Measurements from ENCODE around the gene ST7L.
"Not testable (repeated sequence)": the region's sequence is repeated elsewhere in the genome, so short reads cannot be mapped to it uniquely, and the experiment has no call there.

Gene ST7L

GRCh38 chr1:112636056-112636455 is 17.1 kb upstream of the ST7L start:
- Histone ChIP-seq H3K27me3 (ENCODE audit: insufficient read depth, low read length) (no peaks in the 10 kb centered on the region), H3K36me3 (ENCODE audit: insufficient read depth, low read length) (peaks cover 3% of the 10 kb centered on the region; the same call in 1 of the 2 replicates), H3K9ac (ENCODE audit: low read depth, low read length) (no peak overlapping the region), H3K4me1 (ENCODE audit: insufficient read depth, low read length) (peaks cover 7% of the 10 kb centered on the region), H3K4me3 (ENCODE audit: low read length) (no peak overlapping the region), H3K9me3 (ENCODE audit: insufficient read depth, low read depth, low read length) (peaks cover 6% of the 10 kb centered on the region; the same call in 1 of the 2 replicates), H3K27ac (ENCODE audit: low read depth, low read length) (no peak overlapping the region)
- WGBS = 89% methylated on average over 1 of the region's 2 CpGs

DNA sequence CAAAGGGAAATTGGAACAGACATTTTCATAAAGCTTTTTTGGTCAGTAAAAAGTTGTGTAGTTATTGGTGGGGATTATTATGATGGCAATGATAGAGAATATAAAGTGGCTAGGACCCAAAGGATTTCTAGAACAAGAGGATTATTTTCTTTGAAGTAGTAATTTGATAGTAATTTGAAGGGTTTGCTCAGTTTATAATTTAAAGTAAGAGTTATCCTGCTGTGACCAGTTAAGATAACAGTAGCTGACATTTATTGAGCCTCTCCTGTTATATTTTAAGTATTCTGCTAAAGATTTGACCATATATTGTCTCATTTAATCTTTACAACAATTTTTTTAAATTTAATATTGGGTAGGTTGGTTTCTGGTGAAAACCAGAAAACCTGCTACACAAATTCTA is 15.4 kb upstream of the ST7L start:
- Histone ChIP-seq H3K4me1 (ENCODE audit: insufficient read depth, low read length) (peaks cover 7% of the 10 kb centered on the region), H3K27ac (ENCODE audit: low read depth, low read length) (no peak overlapping the region), H3K36me3 (ENCODE audit: insufficient read depth, low read length) (peaks cover 10% of the 10 kb centered on the region), H3K27me3 (ENCODE audit: insufficient read depth, low read length) (no peaks in the 10 kb centered on the region), H3K4me3 (ENCODE audit: low read length) (no peak overlapping the region), H3K9ac (ENCODE audit: low read depth, low read length) (no peak overlapping the region), H3K9me3 (ENCODE audit: insufficient read depth, low read depth, low read length) (peaks cover 5% of the 10 kb centered on the region; the same call in 1 of the 2 replicates)

DNA sequence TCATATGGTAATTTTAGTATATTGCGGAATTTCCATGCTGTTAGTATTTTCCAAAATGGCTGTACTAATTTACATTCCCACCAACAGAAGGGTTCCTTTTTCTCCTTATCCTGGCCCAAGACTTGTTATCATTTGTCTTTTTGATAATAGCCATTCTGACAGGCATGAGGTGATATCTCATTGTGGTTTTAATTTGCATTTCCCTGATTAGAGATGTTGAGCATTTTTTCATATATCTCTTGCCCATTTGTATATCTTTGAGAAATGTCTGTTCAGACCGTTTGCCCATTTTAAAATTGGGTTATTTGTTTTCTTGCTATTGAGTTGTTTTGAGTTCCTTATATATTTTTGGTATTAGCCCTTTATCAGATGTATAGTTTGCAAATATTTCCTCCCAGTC is 14.7 kb upstream of the ST7L start:
- no peak overlapping the region for H3K4me3 ChIP-seq (ENCODE audit: low read length)
- no peak overlapping the region for H3K9ac ChIP-seq (ENCODE audit: low read depth, low read length)
- peaks cover 12% of the 10 kb centered on the region for H3K36me3 ChIP-seq (ENCODE audit: insufficient read depth, low read length)
- 100% methylated on average over 2 of the region's 2 CpGs for WGBS
- no peaks in the 10 kb centered on the region for H3K27me3 ChIP-seq (ENCODE audit: insufficient read depth, low read length)
- no peaks in the 10 kb centered on the region for H3K9me3 ChIP-seq (ENCODE audit: insufficient read depth, low read depth, low read length)
- no peak overlapping the region for H3K27ac ChIP-seq (ENCODE audit: low read depth, low read length)
- peaks cover 7% of the 10 kb centered on the region for H3K4me1 ChIP-seq (ENCODE audit: insufficient read depth, low read length)

DNA sequence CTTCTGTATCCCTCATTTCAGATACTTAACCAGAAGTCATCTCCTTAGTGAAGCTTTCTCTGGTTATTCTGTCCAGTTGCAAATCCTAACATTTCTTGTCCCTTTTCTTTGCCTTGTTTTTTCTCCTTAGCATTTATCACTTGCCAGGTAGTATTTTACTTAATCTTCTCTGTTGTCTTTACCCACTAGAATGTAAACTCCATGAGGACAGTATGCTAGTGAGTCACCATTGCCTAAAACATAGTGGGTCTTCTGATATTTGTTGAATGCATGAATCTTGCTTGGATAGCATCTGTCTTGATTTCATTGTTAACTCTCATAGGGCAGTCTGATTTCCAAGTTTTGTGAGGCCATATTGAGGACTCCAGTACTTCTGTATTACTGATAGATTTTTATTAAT is 10.3 kb upstream of the ST7L start:
- Histone ChIP-seq H3K4me3 (ENCODE audit: low read length) (no peak overlapping the region), H3K27ac (ENCODE audit: low read depth, low read length) (no peak overlapping the region), H3K27me3 (ENCODE audit: insufficient read depth, low read length) (no peaks in the 10 kb centered on the region), H3K9ac (ENCODE audit: low read depth, low read length) (no peak overlapping the region), H3K36me3 (ENCODE audit: insufficient read depth, low read length) (peaks cover 21% of the 10 kb centered on the region), H3K4me1 (ENCODE audit: insufficient read depth, low read length) (no peaks in the 10 kb centered on the region), H3K9me3 (ENCODE audit: insufficient read depth, low read depth, low read length) (no peaks in the 10 kb centered on the region)

- H3K9ac ChIP-seq (ENCODE audit: low read depth, low read length) = no peak overlapping the region
- no peak overlapping the region for H3K27ac ChIP-seq (ENCODE audit: low read depth, low read length)
- no peak overlapping the region for H3K4me3 ChIP-seq (ENCODE audit: low read length)
- no peaks in the 10 kb centered on the region for H3K4me1 ChIP-seq (ENCODE audit: insufficient read depth, low read length)
- no peaks in the 10 kb centered on the region for H3K27me3 ChIP-seq (ENCODE audit: insufficient read depth, low read length)
- WGBS = 88% methylated on average over 2 of the region's 2 CpGs
- peaks cover 21% of the 10 kb centered on the region for H3K36me3 ChIP-seq (ENCODE audit: insufficient read depth, low read length)
- no peaks in the 10 kb centered on the region for H3K9me3 ChIP-seq (ENCODE audit: insufficient read depth, low read depth, low read length)
Observed at GRCh38 chr1:112628516-112628915, 9.6 kb upstream of the ST7L start.

- H3K4me3 ChIP-seq (ENCODE audit: low read length) = no peak overlapping the region
- H3K9ac ChIP-seq (ENCODE audit: low read depth, low read length) = no peak overlapping the region
- no peaks in the 10 kb centered on the region for H3K9me3 ChIP-seq (ENCODE audit: insufficient read depth, low read depth, low read length)
- no peaks in the 10 kb centered on the region for H3K4me1 ChIP-seq (ENCODE audit: insufficient read depth, low read length)
- H3K36me3 ChIP-seq (ENCODE audit: insufficient read depth, low read length) = peaks cover 21% of the 10 kb centered on the region
- H3K27ac ChIP-seq (ENCODE audit: low read depth, low read length) = no peak overlapping the region
- no peaks in the 10 kb centered on the region for H3K27me3 ChIP-seq (ENCODE audit: insufficient read depth, low read length)
Observed at GRCh38 chr1:112626887-112627286, 7.9 kb upstream of the ST7L start.

GRCh38 chr1:112626193-112626592 is 7.3 kb upstream of the ST7L start:
- 95% methylated on average over 5 of the region's 5 CpGs for WGBS
- H3K9ac ChIP-seq (ENCODE audit: low read depth, low read length) = no peak overlapping the region
- H3K27me3 ChIP-seq (ENCODE audit: insufficient read depth, low read length) = no peaks in the 10 kb centered on the region
- no peak overlapping the region for H3K27ac ChIP-seq (ENCODE audit: low read depth, low read length)
- H3K36me3 ChIP-seq (ENCODE audit: insufficient read depth, low read length) = peaks cover 21% of the 10 kb centered on the region
- no peak overlapping the region for H3K4me3 ChIP-seq (ENCODE audit: low read length)
- H3K4me1 ChIP-seq (ENCODE audit: insufficient read depth, low read length) = no peaks in the 10 kb centered on the region
- no peaks in the 10 kb centered on the region for H3K9me3 ChIP-seq (ENCODE audit: insufficient read depth, low read depth, low read length)

- peaks cover 18% of the 10 kb centered on the region for H3K36me3 ChIP-seq (ENCODE audit: insufficient read depth, low read length)
- H3K9me3 ChIP-seq (ENCODE audit: insufficient read depth, low read depth, low read length) = no peaks in the 10 kb centered on the region
- H3K27me3 ChIP-seq (ENCODE audit: insufficient read depth, low read length) = no peaks in the 10 kb centered on the region
- H3K27ac ChIP-seq (ENCODE audit: low read depth, low read length) = no peak overlapping the region
- H3K4me1 ChIP-seq (ENCODE audit: insufficient read depth, low read length) = peaks cover 4% of the 10 kb centered on the region; the same call in 1 of the 2 replicates
- WGBS = 92% methylated on average over 2 of the region's 2 CpGs
- H3K9ac ChIP-seq (ENCODE audit: low read depth, low read length) = no peak overlapping the region
- H3K4me3 ChIP-seq (ENCODE audit: low read length) = no peak overlapping the region
Observed at GRCh38 chr1:112625696-112626095, 6.8 kb upstream of the ST7L start.

GRCh38 chr1:112624493-112624892 is 5.6 kb upstream of the ST7L start:
- not testable (repeated sequence) for H3K27ac ChIP-seq (ENCODE audit: low read depth, low read length); H3K27me3 ChIP-seq (ENCODE audit: insufficient read depth, low read length); H3K4me3 ChIP-seq (ENCODE audit: low read length); H3K9ac ChIP-seq (ENCODE audit: low read depth, low read length); H3K9me3 ChIP-seq (ENCODE audit: insufficient read depth, low read depth, low read length); H3K4me1 ChIP-seq (ENCODE audit: insufficient read depth, low read length)
- H3K36me3 ChIP-seq (ENCODE audit: insufficient read depth, low read length) = peaks cover 14% of the 10 kb centered on the region
- 80% methylated on average over 2 of the region's 5 CpGs for WGBS

DNA sequence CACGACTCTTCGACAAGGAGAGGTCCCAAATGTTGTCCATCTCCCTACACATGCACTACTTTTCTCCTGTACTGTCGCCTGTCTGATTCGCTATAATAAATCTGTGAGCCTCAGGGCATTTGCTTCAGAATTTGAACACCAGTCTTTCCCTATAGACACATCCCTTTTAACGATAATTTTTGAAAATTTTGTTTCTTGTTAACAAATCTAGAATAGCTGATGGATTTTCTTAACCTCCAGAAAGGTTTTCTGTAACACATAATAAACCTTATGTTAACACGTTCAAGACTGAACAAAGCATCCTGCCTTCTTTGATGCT is 1.4 kb upstream of the ST7L start:
- Histone ChIP-seq H3K9me3 (ENCODE audit: insufficient read depth, low read depth, low read length) (no peaks in the 10 kb centered on the region), H3K9ac (ENCODE audit: low read depth, low read length) (peak overlapping the region; percentile 95), H3K4me1 (ENCODE audit: insufficient read depth, low read length) (peaks cover 11% of the 10 kb centered on the region; the same call in 1 of the 2 replicates), H3K4me3 (ENCODE audit: low read length) (peak overlapping the region; percentile 92), H3K36me3 (ENCODE audit: insufficient read depth, low read length) (peaks cover 14% of the 10 kb centered on the region), H3K27me3 (ENCODE audit: insufficient read depth, low read length) (no peaks in the 10 kb centered on the region), H3K27ac (ENCODE audit: low read depth, low read length) (no peak overlapping the region; the same call in 1 of the 2 replicates)
- 4% methylated on average over 5 of the region's 6 CpGs for WGBS

DNA sequence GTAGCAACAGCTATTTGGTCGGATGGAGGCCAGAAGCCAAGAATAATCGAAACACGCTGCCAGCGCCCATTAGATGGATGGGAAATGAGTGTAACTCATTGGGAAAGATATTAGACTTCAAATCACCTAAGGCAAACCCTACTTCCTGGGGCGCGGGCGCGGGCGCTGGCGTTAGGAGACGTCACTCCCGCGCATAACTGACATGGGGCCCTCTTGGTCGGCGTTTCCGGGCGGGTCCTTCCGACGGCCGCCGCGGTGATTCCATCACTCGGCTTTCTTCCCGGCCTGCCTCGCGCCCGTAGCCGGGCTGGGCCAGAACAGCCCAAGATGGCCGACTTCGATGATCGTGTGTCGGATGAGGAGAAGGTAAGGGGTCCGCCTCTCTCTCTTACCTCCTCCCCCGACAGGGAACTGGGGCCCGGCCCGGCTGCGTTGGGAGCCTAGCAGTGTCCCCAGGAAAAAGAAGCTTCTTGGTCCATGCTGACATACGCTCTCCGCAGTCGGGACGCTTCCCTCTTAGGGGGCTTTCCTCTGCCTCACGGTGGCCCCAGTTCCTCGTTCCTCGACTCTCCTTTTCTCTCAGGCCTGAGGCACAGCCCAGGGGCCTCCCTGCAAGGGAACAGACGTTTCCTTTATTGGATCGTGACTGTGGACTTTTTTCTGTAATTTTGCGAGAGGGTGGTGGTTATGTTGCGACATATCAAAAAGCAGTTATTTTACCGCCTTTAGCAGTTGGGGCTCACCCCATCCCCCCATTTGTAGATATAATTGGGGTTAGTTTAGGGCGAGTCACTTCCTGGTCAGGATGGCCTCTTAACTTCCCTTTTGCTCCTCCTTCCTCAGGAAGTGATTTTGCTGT is 806 bp upstream of the ST7L start, which contains the start of gene CAPZA1:
Gene CAPZA1, plus strand, starts transcription at position 315 of the 859 bp plus-strand sequence. Its CDS starts 13 bp downstream, at position 328.
- H3K27ac ChIP-seq (ENCODE audit: low read depth, low read length) = peak within 1 kb of the TSS; percentile 96
- no peaks in the 10 kb centered on the region for H3K9me3 ChIP-seq (ENCODE audit: insufficient read depth, low read depth, low read length)
- peaks cover 11% of the 10 kb centered on the region; the same call in 1 of the 2 replicates for H3K4me1 ChIP-seq (ENCODE audit: insufficient read depth, low read length)
- WGBS = under 1% methylated on average over 49 of the region's 50 CpGs
- peak within 1 kb of the TSS; percentile 95 for H3K9ac ChIP-seq (ENCODE audit: low read depth, low read length)
- no peaks in the 10 kb centered on the region for H3K27me3 ChIP-seq (ENCODE audit: insufficient read depth, low read length)
- H3K36me3 ChIP-seq (ENCODE audit: insufficient read depth, low read length) = peaks cover 17% of the 10 kb centered on the region
- peak within 1 kb of the TSS; percentile 92 for H3K4me3 ChIP-seq (ENCODE audit: low read length)

Measured in HUES64 (cell line).